ENCODE data around the gene SOS1.

- TF ChIP-seq CTCF (IDR thresholded peaks at IDR 0.05) (no peak), POLR2A (IDR thresholded peaks at IDR 0.05) (no peak)
These were observed 149.5 kb downstream of the SOS1 start for GRCh38 chr2:38971377-38971776.

Data from Peyer's patch (tissue), 4 donors.